WTC11 (cell line): ENCODE measurements around the gene DGKZ. TPM values are rescaled to one million over a fixed set of nuclear protein-coding genes. Genes with fewer than 3 reads are reported as not detected.

Source experiments
- ATAC-seq: fragments of 200-7000 bp; cut with Tn5 transposase; 2 replicates; pipeline ENCODE4 v1.10.0; 2021; ENCODE audit warnings: mild to moderate bottlenecking, moderate library complexity
- CTCF ChIA-PET: fragments of 300-600 bp; sonication (Branson Sonifier 250); formaldehyde crosslinking; loops from one replicate; lab custom pipeline; 2021; ENCODE audit warnings: antibody characterized with exemption; lab: Charles Lee
- POLR2A ChIA-PET: fragments of 350-600 bp; sonication (Branson Sonifier 250); formaldehyde crosslinking; loops from one replicate; lab custom pipeline; 2021; ENCODE audit warnings: antibody characterized with exemption; lab: Charles Lee
- DNase-seq: peaks from one replicate; pipeline ENCODE4 v3.0.0; 2021; ENCODE audit warnings: low spot score
- H3K27ac Mint-ChIP-seq: 2 replicates; pipeline ENCODE4 v1.8.0; 2021; ENCODE audit warnings: mixed read lengths
- H3K27me3 Mint-ChIP-seq: 2 replicates; pipeline ENCODE4 v1.8.0; 2021; ENCODE audit warnings: low read depth, mild to moderate bottlenecking, moderate library complexity, mixed read lengths
- H3K36me3 Mint-ChIP-seq: 2 replicates; pipeline ENCODE4 v1.8.0; 2021; ENCODE audit warnings: mixed read lengths
- H3K4me1 Mint-ChIP-seq: 2 replicates; pipeline ENCODE4 v1.8.0; 2022; ENCODE audit warnings: mixed read lengths
- H3K4me3 Mint-ChIP-seq: 2 replicates; pipeline ENCODE4 v1.8.0; 2021; ENCODE audit warnings: mild to moderate bottlenecking, moderate library complexity, mixed read lengths
- H3K9me3 Mint-ChIP-seq: 2 replicates; pipeline ENCODE4 v1.8.0; 2021; ENCODE audit warnings: mixed read lengths
- GABPB1 ChIP-seq: sonication (generic); formaldehyde crosslinking; IDR thresholded peaks from 2 replicates; pipeline ENCODE4 v1.8.1; 2023; ENCODE audit warnings: mild to moderate bottlenecking, missing genetic modification reagents
- KAT7 ChIP-seq: sonication (generic); formaldehyde crosslinking; IDR thresholded peaks from 2 replicates; pipeline ENCODE4 v1.8.1; 2023; ENCODE audit warnings: missing genetic modification reagents, mild to moderate bottlenecking, borderline replicate concordance
- MAX ChIP-seq: sonication (generic); formaldehyde crosslinking; IDR thresholded peaks from 2 replicates; pipeline ENCODE4 v1.8.0; 2022; ENCODE audit warnings: mild to moderate bottlenecking, missing genetic modification reagents
- NFATC4 ChIP-seq: fragments of 250-450 bp; sonication (Bioruptor Pico); IDR thresholded peaks from 2 replicates; pipeline ENCODE4 v1.9.0; 2021; ENCODE audit warnings: mild to moderate bottlenecking
- NFYB ChIP-seq: sonication (generic); formaldehyde crosslinking; conservative IDR thresholded peaks from 2 replicates; pipeline ENCODE4 v1.8.0; 2022; ENCODE audit warnings: low read depth, missing genetic modification reagents
- NR3C1 ChIP-seq: sonication (generic); formaldehyde crosslinking; conservative IDR thresholded peaks from 2 replicates; pipeline ENCODE4 v1.8.1; 2023; ENCODE audit warnings: low read depth, mild to moderate bottlenecking, missing genetic modification reagents
- SMAD4 ChIP-seq: sonication (generic); formaldehyde crosslinking; IDR thresholded peaks from 2 replicates; pipeline ENCODE4 v1.8.0; 2022; ENCODE audit warnings: mild to moderate bottlenecking, missing genetic modification reagents
- TEAD1 ChIP-seq: sonication (generic); formaldehyde crosslinking; IDR thresholded peaks from 2 replicates; pipeline ENCODE4 v1.8.0; 2022; ENCODE audit warnings: mild to moderate bottlenecking, missing genetic modification reagents
- ZBTB21 ChIP-seq: sonication (generic); formaldehyde crosslinking; IDR thresholded peaks from 2 replicates; pipeline ENCODE4 v1.8.1; 2023; ENCODE audit warnings: mild to moderate bottlenecking, missing genetic modification reagents, borderline replicate concordance
- ZNF396 ChIP-seq: fragments of 250-450 bp; sonication (Bioruptor Pico); IDR thresholded peaks from 2 replicates; pipeline ENCODE4 v1.8.0; 2021; ENCODE audit warnings: mild to moderate bottlenecking, moderate library complexity, borderline replicate concordance
- ZNF423 ChIP-seq: fragments of 250-450 bp; sonication (Bioruptor Pico); IDR thresholded peaks from 2 replicates; pipeline ENCODE4 v2.1.2; 2022; ENCODE audit warnings: mild to moderate bottlenecking, moderate library complexity
- ZNF532 ChIP-seq: fragments of 250-450 bp; sonication (Bioruptor Pico); IDR thresholded peaks from 2 replicates; pipeline ENCODE4 v1.9.0; 2021; ENCODE audit warnings: mild to moderate bottlenecking, borderline replicate concordance
- total RNA-seq: library from RNA; stranded (reverse); gene quantifications from 3 replicates; pipeline ENCODE4 v1.2.3, GENCODE V29; 2021
- TF ChIP-seq, protein P1 (sequence below): sonication (generic); formaldehyde crosslinking; IDR thresholded peaks from 2 replicates; pipeline ENCODE4 v1.8.0; 2023; ENCODE audit warnings: missing genetic modification reagents
- TF ChIP-seq, protein P2 (sequence below): fragments of 250-450 bp; sonication (Bioruptor Pico); conservative IDR thresholded peaks from 2 replicates; pipeline ENCODE4 v1.9.0; 2021; ENCODE audit warnings: mild to moderate bottlenecking
- TF ChIP-seq, protein P3 (sequence below): sonication (generic); formaldehyde crosslinking; IDR thresholded peaks from 2 replicates; pipeline ENCODE4 v1.8.1; 2022; ENCODE audit warnings: low read depth, missing genetic modification reagents, borderline replicate concordance
- TF ChIP-seq, protein P4 (sequence below): sonication (generic); formaldehyde crosslinking; IDR thresholded peaks from 2 replicates; pipeline ENCODE4 v1.8.0; 2023; ENCODE audit warnings: mild to moderate bottlenecking, missing genetic modification reagents

The DGKZ gene
- total RNA-seq, 1 experiment from 2014 or later: 139 TPM

DNA sequence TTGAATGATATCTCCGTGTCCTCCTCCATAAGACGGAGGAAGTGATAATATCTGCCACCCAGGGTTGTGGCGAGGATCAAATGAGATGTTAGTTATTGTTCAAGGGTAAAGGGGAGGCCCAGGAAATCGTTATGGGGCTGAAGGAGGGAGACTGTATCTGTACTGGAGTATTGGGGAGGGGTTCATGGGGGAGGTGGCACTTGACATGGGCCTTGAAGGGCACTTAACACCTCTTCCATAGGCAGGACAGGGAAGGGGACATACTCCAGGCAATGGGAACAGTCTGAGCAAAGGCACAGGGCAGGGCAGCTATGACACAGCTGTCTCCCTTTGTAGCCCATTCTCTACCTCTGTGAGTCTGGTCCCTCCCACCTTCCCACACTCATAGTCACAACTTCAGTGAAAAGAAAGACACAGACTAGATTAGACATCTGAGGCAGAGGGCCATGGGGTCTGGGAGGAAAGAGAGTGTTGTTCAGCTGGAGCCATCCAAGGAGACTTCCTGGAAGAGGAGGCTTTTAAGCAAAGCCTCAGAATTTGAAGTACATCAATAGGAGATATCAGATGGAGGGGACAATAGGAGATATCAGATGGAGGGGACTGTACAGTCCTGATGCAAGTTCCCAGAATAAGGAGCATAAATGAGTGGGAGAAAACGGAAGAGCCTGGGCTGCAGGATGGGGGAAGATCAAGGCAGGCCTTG, 15.8 kb upstream of the DGKZ start:
- H3K36me3 Mint-ChIP-seq: no peaks in the 10 kb centered on the region
- peak overlapping the region; percentile 69 for H3K4me3 Mint-ChIP-seq
- no peak for ATAC-seq
- H3K4me1 Mint-ChIP-seq: peaks cover 60% of the 10 kb centered on the region
- no peak for DNase-seq
- no peaks in the 10 kb centered on the region for H3K9me3 Mint-ChIP-seq
- CTCF ChIA-PET: interaction anchor here (0.5 to 3.5 kb wide), 22 partner anchors 8 to 366 kb away, joined by 3 to 26 read pairs (median 6); no protein-coding TSS in a partner anchor
- H3K27ac Mint-ChIP-seq: no peak overlapping the region
- POLR2A ChIA-PET: interaction anchor here (0.7 to 1.7 kb wide), 4 partner anchors 14 to 92 kb away, joined by 3 to 7 read pairs (median 4); no protein-coding TSS in a partner anchor
- H3K27me3 Mint-ChIP-seq: peaks cover 61% of the 10 kb centered on the region
- TF ChIP-seq, protein P1, sequence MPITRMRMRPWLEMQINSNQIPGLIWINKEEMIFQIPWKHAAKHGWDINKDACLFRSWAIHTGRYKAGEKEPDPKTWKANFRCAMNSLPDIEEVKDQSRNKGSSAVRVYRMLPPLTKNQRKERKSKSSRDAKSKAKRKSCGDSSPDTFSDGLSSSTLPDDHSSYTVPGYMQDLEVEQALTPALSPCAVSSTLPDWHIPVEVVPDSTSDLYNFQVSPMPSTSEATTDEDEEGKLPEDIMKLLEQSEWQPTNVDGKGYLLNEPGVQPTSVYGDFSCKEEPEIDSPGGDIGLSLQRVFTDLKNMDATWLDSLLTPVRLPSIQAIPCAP: no peak
- TF ChIP-seq, protein P2, sequence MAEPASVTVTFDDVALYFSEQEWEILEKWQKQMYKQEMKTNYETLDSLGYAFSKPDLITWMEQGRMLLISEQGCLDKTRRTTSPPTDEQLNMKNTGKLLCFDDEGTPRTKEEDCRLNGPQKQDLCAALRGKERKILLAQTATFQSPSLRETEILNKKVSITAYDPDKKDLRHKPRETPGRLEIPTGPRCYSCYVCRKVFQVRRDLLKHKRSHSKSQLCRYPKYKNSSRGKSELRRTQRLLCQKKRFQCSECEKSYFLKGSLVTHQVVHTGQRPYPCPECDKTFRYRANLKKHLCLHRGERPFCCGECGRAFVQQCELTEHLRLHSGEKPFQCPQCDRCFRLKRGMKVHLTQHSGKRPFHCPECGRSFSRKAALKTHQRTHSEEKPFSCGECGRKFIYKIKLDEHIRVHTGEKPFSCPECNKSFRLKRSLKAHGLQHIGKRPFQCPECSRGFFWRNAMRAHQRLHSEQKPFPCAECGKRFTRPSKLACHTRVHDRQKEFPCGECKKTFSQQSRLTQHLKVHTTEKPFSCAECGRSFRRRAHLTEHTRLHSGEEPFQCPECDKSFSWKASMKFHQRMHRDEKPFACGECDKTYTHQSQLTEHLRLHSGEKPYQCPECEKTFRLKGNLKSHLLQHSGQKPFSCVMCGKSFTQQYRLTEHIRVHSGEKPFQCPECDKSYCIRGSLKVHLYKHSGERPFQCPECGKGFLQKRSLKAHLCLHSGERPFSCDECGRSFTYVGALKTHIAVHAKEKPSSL (CRISPR knock-in tag): no peak
- no peak for TF ChIP-seq NFYB (CRISPR knock-in tag)
- TF ChIP-seq, protein P3, sequence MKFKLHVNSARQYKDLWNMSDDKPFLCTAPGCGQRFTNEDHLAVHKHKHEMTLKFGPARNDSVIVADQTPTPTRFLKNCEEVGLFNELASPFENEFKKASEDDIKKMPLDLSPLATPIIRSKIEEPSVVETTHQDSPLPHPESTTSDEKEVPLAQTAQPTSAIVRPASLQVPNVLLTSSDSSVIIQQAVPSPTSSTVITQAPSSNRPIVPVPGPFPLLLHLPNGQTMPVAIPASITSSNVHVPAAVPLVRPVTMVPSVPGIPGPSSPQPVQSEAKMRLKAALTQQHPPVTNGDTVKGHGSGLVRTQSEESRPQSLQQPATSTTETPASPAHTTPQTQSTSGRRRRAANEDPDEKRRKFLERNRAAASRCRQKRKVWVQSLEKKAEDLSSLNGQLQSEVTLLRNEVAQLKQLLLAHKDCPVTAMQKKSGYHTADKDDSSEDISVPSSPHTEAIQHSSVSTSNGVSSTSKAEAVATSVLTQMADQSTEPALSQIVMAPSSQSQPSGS (CRISPR knock-in tag): no peak
- TF ChIP-seq ZBTB21 (CRISPR knock-in tag): no peak
- no peak for TF ChIP-seq NR3C1 (CRISPR knock-in tag)

DNA sequence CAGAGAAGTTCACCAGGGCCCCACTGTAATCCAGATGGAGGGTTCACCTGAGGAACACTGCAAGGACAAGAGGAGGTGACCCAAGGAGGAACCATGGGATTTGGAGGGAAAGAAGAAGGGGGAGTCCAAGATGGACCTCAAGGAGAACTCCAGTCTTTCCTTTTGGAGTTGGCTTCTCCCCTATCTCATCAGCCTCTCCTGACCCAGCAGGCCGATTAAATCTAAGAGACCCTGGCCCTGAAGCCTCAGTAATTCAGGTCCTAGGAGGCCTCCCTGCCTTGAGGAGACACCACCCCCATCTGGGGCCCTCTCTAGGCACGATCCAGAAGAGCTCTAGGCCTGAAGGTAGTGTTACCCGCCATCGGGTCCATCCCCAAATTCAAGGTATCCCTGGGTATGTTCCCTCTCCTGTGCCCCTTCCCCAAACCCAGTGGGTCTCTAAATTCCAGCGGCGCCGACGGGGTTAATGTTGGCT, 15.1 kb upstream of the DGKZ start:
- Mint-ChIP-seq H3K4me1 (peaks cover 62% of the 10 kb centered on the region), H3K36me3 (no peaks in the 10 kb centered on the region), H3K27me3 (peaks cover 59% of the 10 kb centered on the region), H3K4me3 (peak overlapping the region; percentile 69), H3K27ac (no peak overlapping the region), H3K9me3 (no peaks in the 10 kb centered on the region)
- ChIA-PET POLR2A (interaction anchor here (0.6 to 1.2 kb wide), 5 partner anchors 12 to 397 kb away, joined by 3 to 4 read pairs (median 3); no protein-coding TSS in a partner anchor), CTCF (interaction anchor here (1.2 to 3.5 kb wide), 13 partner anchors 9 to 93 kb away, joined by 3 to 25 read pairs (median 6); partner anchors contain the start of gene CREB3L1)
- no peak for ATAC-seq
- no peak for DNase-seq
- TF ChIP-seq TEAD1 (CRISPR knock-in tag) (peak; percentile 43; the same call in 1 of the 2 replicates), SMAD4 (CRISPR knock-in tag) (peak; percentile 38; the same call in 1 of the 2 replicates), MAX (no peak)

GRCh38 chr11:46332568-46333393, 14.5 kb upstream of the DGKZ start:
- Mint-ChIP-seq H3K27ac (no peak overlapping the region), H3K36me3 (no peaks in the 10 kb centered on the region), H3K4me1 (peaks cover 67% of the 10 kb centered on the region), H3K9me3 (no peaks in the 10 kb centered on the region), H3K27me3 (peaks cover 56% of the 10 kb centered on the region), H3K4me3 (peak overlapping the region; percentile 69)
- ChIA-PET CTCF (interaction anchor here (1.2 to 3.5 kb wide), 13 partner anchors 9 to 94 kb away, joined by 3 to 25 read pairs (median 6); partner anchors contain the start of gene CREB3L1), POLR2A (interaction anchor here (0.6 to 1.2 kb wide), 5 partner anchors 11 to 398 kb away, joined by 3 to 4 read pairs (median 3); no protein-coding TSS in a partner anchor)
- ATAC-seq (peak; percentile 54), DNase-seq (peak; percentile 55)
- TF ChIP-seq NFATC4 (CRISPR knock-in tag): no peak
- no peak for TF ChIP-seq ZNF532 (CRISPR knock-in tag)
- no peak for TF ChIP-seq ZNF396 (CRISPR knock-in tag)
- peak; percentile 53; the same call in 1 of the 2 replicates for TF ChIP-seq KAT7 (CRISPR knock-in tag)
- no peak for TF ChIP-seq GABPB1 (CRISPR knock-in tag)
- TF ChIP-seq ZNF423 (CRISPR knock-in tag): peak; percentile 19; the same call in 1 of the 2 replicates
- TF ChIP-seq, protein P4, sequence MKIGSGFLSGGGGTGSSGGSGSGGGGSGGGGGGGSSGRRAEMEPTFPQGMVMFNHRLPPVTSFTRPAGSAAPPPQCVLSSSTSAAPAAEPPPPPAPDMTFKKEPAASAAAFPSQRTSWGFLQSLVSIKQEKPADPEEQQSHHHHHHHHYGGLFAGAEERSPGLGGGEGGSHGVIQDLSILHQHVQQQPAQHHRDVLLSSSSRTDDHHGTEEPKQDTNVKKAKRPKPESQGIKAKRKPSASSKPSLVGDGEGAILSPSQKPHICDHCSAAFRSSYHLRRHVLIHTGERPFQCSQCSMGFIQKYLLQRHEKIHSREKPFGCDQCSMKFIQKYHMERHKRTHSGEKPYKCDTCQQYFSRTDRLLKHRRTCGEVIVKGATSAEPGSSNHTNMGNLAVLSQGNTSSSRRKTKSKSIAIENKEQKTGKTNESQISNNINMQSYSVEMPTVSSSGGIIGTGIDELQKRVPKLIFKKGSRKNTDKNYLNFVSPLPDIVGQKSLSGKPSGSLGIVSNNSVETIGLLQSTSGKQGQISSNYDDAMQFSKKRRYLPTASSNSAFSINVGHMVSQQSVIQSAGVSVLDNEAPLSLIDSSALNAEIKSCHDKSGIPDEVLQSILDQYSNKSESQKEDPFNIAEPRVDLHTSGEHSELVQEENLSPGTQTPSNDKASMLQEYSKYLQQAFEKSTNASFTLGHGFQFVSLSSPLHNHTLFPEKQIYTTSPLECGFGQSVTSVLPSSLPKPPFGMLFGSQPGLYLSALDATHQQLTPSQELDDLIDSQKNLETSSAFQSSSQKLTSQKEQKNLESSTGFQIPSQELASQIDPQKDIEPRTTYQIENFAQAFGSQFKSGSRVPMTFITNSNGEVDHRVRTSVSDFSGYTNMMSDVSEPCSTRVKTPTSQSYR (CRISPR knock-in tag): no peak
